K562 (cell line): ENCODE results near the gene LRRK1. TPM values are rescaled to one million over a fixed set of nuclear protein-coding genes. Genes with fewer than 3 reads are reported as not detected.

Source experiments
- ATAC-seq: fragments of 200-7000 bp; cut with Tn5 transposase; 3 replicates; pipeline ENCODE4 v1.9.1; 2020; ENCODE audit warnings: moderate library complexity
- BruUV-seq: library from RNA; stranded (reverse); fragments of 400-500 nt; replicated peaks from 2 replicates; lab custom pipeline; 2021; lab: Mats Ljungman, UMichigan
- CTCF ChIA-PET: fragments of 300-600 bp; formaldehyde crosslinking; extraction: SDS; loops from one replicate; lab custom pipeline; 2021; ENCODE audit warnings: low intra/inter-chr PET ratio; lab: Yijun Ruan, JAX
- POLR2A ChIA-PET: fragments of 300-600, 350-650 bp; sonication (Branson Sonifier 250); formaldehyde crosslinking; extraction: SDS; loops from one replicate; lab custom pipeline; 2021; ENCODE audit warnings: antibody characterized with exemption, inconsistent platforms; lab: Yijun Ruan, JAX
- DNase-seq, 4 experiments: peaks; one replicate each; pipeline versions ENCODE4 v3.0.0 to v3.0.0-alpha.2; 2011 to 2018; ENCODE audit warnings: low spot score in 3 of 4, mixed read lengths in 3 of 4; ENCODE audit errors: extremely low read depth in 1 of 4
- FAIRE-seq: peaks from 2 replicates; lab custom pipeline; 2011; peaks lifted over from hg19 to GRCh38; lab: Jason Lieb, UNC
- H2AFZ ChIP-seq: 2 replicates; pipeline ENCODE4 v1.6.0; 2011; ENCODE audit warnings: low read depth, low read length, control low read depth, inconsistent platforms
- H3K27ac ChIP-seq: fragments of 200-600 bp; 3 replicates; pipeline ENCODE4 v1.8.0; 2011; ENCODE audit warnings: low read depth, mild to moderate bottlenecking, control low read depth, inconsistent platforms, low read length, moderate library complexity, mixed read lengths; ENCODE audit errors: extremely low read depth
- H3K27me3 ChIP-seq, 2 experiments: fragments of 300-600 bp in 1 of 2; 2 replicates in 1 of 2; 3 replicates in 1 of 2; pipeline versions ENCODE4 v1.6.0 to v1.8.0; 2011; ENCODE audit warnings: inconsistent platforms in 2 of 2, low read length in 2 of 2, mild to moderate bottlenecking in 1 of 2, mixed read lengths in 1 of 2, moderate library complexity in 1 of 2; ENCODE audit not compliant: control insufficient read depth in 2 of 2, insufficient read depth in 2 of 2
- H3K36me3 ChIP-seq: fragments of 300-600 bp; 3 replicates; pipeline ENCODE4 v1.8.0; 2011; ENCODE audit warnings: mild to moderate bottlenecking, low read length, inconsistent platforms; ENCODE audit not compliant: control insufficient read depth, insufficient read depth
- H3K4me1 ChIP-seq, 2 experiments: fragments of 200-600 bp in 1 of 2; replicated peaks in 1 of 2; 2 replicates in 1 of 2; 3 replicates in 1 of 2; pipeline versions ENCODE4 v1.5.1 to v1.8.0; 2011; ENCODE audit warnings: inconsistent platforms in 2 of 2, low read length in 2 of 2, mild to moderate bottlenecking in 1 of 2, mixed read lengths in 1 of 2, moderate library complexity in 1 of 2; ENCODE audit not compliant: control insufficient read depth in 2 of 2, insufficient read depth in 2 of 2
- H3K4me2 ChIP-seq: 2 replicates; pipeline ENCODE4 v1.6.1; 2011; ENCODE audit warnings: low read length, control low read depth, inconsistent platforms, mixed read lengths; ENCODE audit not compliant: insufficient read depth
- H3K4me3 ChIP-seq: fragments of 200-600 bp; sonication (generic), shearing (Covaris generic); 2 replicates; pipeline ENCODE4 v1.5.1; 2016; ENCODE audit warnings: control low read depth, inconsistent platforms
- H3K79me2 ChIP-seq: fragments of 200-600 bp; 3 replicates; pipeline ENCODE4 v1.8.0; 2011; ENCODE audit warnings: low read length, inconsistent platforms; ENCODE audit not compliant: control insufficient read depth, insufficient read depth
- H3K9ac ChIP-seq, 2 experiments: 2 replicates each; pipeline versions ENCODE4 v1.6.0 to v1.6.1; 2011; ENCODE audit warnings: low read depth in 2 of 2, low read length in 2 of 2, control low read depth in 1 of 2, inconsistent platforms in 1 of 2, mild to moderate bottlenecking in 1 of 2, mixed read lengths in 1 of 2; ENCODE audit not compliant: insufficient read depth in 1 of 2
- H3K9me1 ChIP-seq: one replicate; pipeline ENCODE4 v1.6.0; 2011; ENCODE audit warnings: inconsistent platforms, mild to moderate bottlenecking, low read length, moderate library complexity; ENCODE audit not compliant: control insufficient read depth, insufficient read depth
- H3K9me3 ChIP-seq: replicated peaks from 2 replicates; pipeline ENCODE4 v1.5.1; 2011; ENCODE audit warnings: low read depth, low read length, inconsistent platforms; ENCODE audit not compliant: control insufficient read depth, insufficient read depth
- H4K20me1 ChIP-seq: replicated peaks from 2 replicates; pipeline ENCODE4 v1.6.1; 2011; ENCODE audit warnings: low read length, inconsistent platforms, mixed read lengths; ENCODE audit not compliant: control insufficient read depth, insufficient read depth
- E2F8 ChIP-seq: fragments of 450-650 bp; IDR thresholded peaks from 2 replicates; pipeline ENCODE4 v1.7.1; 2018; ENCODE audit warnings: mild to moderate bottlenecking, low read depth; ENCODE audit not compliant: partially characterized antibody
- PYGO2 ChIP-seq: fragments of 450-650 bp; IDR thresholded peaks from 2 replicates; pipeline ENCODE4 v1.6.1; 2016; ENCODE audit warnings: mild to moderate bottlenecking, missing genetic modification characterization, moderate library complexity, missing compliant biosample characterization
- REST ChIP-seq, 2 experiments: fragments of 450-650 bp; formaldehyde crosslinking in 1 of 2; IDR thresholded peaks; 2 replicates each; pipeline versions ENCODE4 v1.4.0 to v1.6.1; 2014 to 2020; ENCODE audit warnings: mild to moderate bottlenecking in 2 of 2, borderline replicate concordance in 1 of 2, low read depth in 1 of 2
- ZNF263 ChIP-seq: sonication (generic); formaldehyde crosslinking; IDR thresholded peaks from 2 replicates; pipeline ENCODE4 v1.8.0; 2022; ENCODE audit warnings: mild to moderate bottlenecking, missing genetic modification reagents, borderline replicate concordance
- ZNF395 ChIP-seq: fragments of 200-800 bp; sonication (Bioruptor generic); IDR thresholded peaks from 2 replicates; pipeline ENCODE4 v1.6.1; 2017; ENCODE audit warnings: missing genetic modification characterization, missing compliant biosample characterization
- ZNF41 ChIP-seq: fragments of 250-450 bp; sonication (Bioruptor Pico); conservative IDR thresholded peaks from 2 replicates; pipeline ENCODE4 v1.4.0; 2020; ENCODE audit warnings: mild to moderate bottlenecking
- WGBS: fragments of 100-300 bp; shearing (Covaris generic); methylation state at CpG from one replicate; pipeline ENCODE4 v1.1.6; 2016; ENCODE audit warnings: low coverage, mixed read lengths; ENCODE audit not compliant: insufficient coverage; ENCODE audit errors: missing lambda C conversion rate; 5-methylcytosine and 5-hydroxymethylcytosine counted together
- in situ Hi-C: fragments of 300-500 bp; cut with MboI; formaldehyde crosslinking; loops from 4 replicates; pipeline ENCODE4 v1.15.0; 2018; ENCODE audit warnings: inconsistent platforms, mixed read lengths
- intact Hi-C: fragments of 100-400 bp; cut with micrococcal nuclease; formaldehyde crosslinking; loops from 2 replicates; pipeline ENCODE4 v1.14.2; 2022
- polyA plus RNA-seq, 8 experiments: library from polyadenylated mRNA; depleted of rRNA in 4 of 8; stranded (reverse) in 5 of 8; unstranded in 3 of 8; fragments of >200 nt; fragmentation: Nextera tagmentation in 2 of 8; fragmentation: Illumina TruSeq in 1 of 8; extraction: Ambion mirVana in 2 of 8; extraction: Trizol in 1 of 8; gene quantifications; 2 replicates each; pipeline versions ENCODE4 v1.2.1 to v1.2.3, GENCODE V29; 2011 to 2014; ENCODE audit warnings: inconsistent platforms in 1 of 8, missing spikeins in 1 of 8
- total RNA-seq, 7 experiments: library from RNA; depleted of rRNA in 6 of 7; stranded (reverse); fragments of >200 nt in 6 of 7; fragmentation: Illumina TruSeq in 2 of 7; extraction: Trizol in 2 of 7; gene quantifications; 2 replicates each; pipeline versions ENCODE4 v1.2.1 to v1.2.3, GENCODE V29; 2011 to 2021; ENCODE audit warnings: low replicate concordance in 1 of 7

The LRRK1 gene
- total and polyA plus RNA-seq, 9 of the 15 experiments (the other 6 are each of a cell fraction or from before 2014, with no cell fraction given), result 0.01 to 1.5 (median 0.11) TPM

GRCh38 chr15:101059381-101060341, 140.5 kb downstream of the LRRK1 start:
- no TSS peak for BruUV-seq
- Histone ChIP-seq H3K27ac (no peak overlapping the region), H3K9ac (no peak overlapping the region), H2AFZ (no peak overlapping the region), H3K4me2 (no peak overlapping the region), H3K4me1 (no peaks in the 10 kb centered on the region; a peak in 1 of 5 replicates), H3K27me3 (peaks cover 72 to 94% of the 10 kb centered on the region in 2 experiments), H3K36me3 (no peaks in the 10 kb centered on the region), H3K79me2 (no peaks in the 10 kb centered on the region), H3K4me3 (no peak overlapping the region), H3K9me1 (no peaks in the 10 kb centered on the region), H4K20me1 (peaks cover 4% of the 10 kb centered on the region; the same call in 1 of the 2 replicates), H3K9me3 (no peaks in the 10 kb centered on the region)
- ChIA-PET CTCF (no interaction called here), POLR2A (interaction anchor here (0.7 to 1.0 kb wide), 3 partner anchors 9 to 412 kb away, joined by 3 to 4 read pairs (median 3); no protein-coding TSS in a partner anchor)
- DNase-seq (no peak), FAIRE-seq (no peak), ATAC-seq (no peak)
- intact Hi-C loops, result no loop called here
- TF ChIP-seq E2F8, result no peak
- peak; percentile 27; the same call in 1 of the 2 replicates for TF ChIP-seq ZNF263 (CRISPR knock-in tag)
- 0 out of 2 replicates have a peak, but pooled peaks have one; percentile 4 for TF ChIP-seq REST (IDR thresholded peaks at IDR 0.05; ENCODE audit: borderline replicate concordance)
- TF ChIP-seq REST (CRISPR knock-in tag; IDR thresholded peaks at IDR 0.05; ENCODE audit: low read depth), result no peak
- no peak for TF ChIP-seq ZNF41
- TF ChIP-seq ZNF395, result no peak
- TF ChIP-seq PYGO2 (tag), result no peak
- WGBS, result 8% methylated on average over 16 of the region's 16 CpGs
- in situ Hi-C loops, result no loop called here
